DND-41 (cell line): ENCODE measurements around the gene RNF215.

Experiments
- ATAC-seq: fragments of 200-7000 bp; cut with Tn5 transposase; 3 replicates; pipeline ENCODE4 v1.9.1; 2021; ENCODE audit warnings: low read depth; ENCODE audit not compliant: insufficient read depth
- DNase-seq: peaks from one replicate; pipeline ENCODE4 v3.0.0-alpha.2; 2020
- H2AFZ ChIP-seq: 2 replicates; pipeline ENCODE4 v1.6.0; 2012; ENCODE audit warnings: low read depth, low read length
- H3K27ac ChIP-seq: 2 replicates; pipeline ENCODE4 v1.5.1; 2012; ENCODE audit warnings: low read length, inconsistent platforms
- H3K27me3 ChIP-seq: fragments of 200-600 bp; sonication (generic); 2 replicates; pipeline ENCODE4 v1.6.0; 2012; ENCODE audit warnings: low read length, mild to moderate bottlenecking, inconsistent platforms; ENCODE audit not compliant: insufficient read depth, poor library complexity
- H3K36me3 ChIP-seq: 2 replicates; pipeline ENCODE4 v1.5.1; 2012; ENCODE audit warnings: low read length, inconsistent platforms; ENCODE audit not compliant: insufficient read depth
- H3K4me1 ChIP-seq: 2 replicates; pipeline ENCODE4 v1.5.1; 2012; ENCODE audit warnings: mild to moderate bottlenecking, low read length; ENCODE audit not compliant: insufficient read depth
- H3K4me2 ChIP-seq: 2 replicates; pipeline ENCODE4 v1.6.0; 2012; ENCODE audit warnings: mild to moderate bottlenecking, moderate library complexity, low read length, inconsistent platforms; ENCODE audit not compliant: insufficient read depth
- H3K4me3 ChIP-seq, 2 experiments: fragments of 200-600 bp in 1 of 2; shearing (Covaris generic) in 1 of 2; 2 replicates each; pipeline ENCODE4 v1.5.1; 2012 to 2016; ENCODE audit warnings: inconsistent platforms in 2 of 2, low read length in 2 of 2, mild to moderate bottlenecking in 2 of 2, low read depth in 1 of 2, moderate library complexity in 1 of 2
- H3K79me2 ChIP-seq: 2 replicates; pipeline ENCODE4 v1.6.0; 2012; ENCODE audit warnings: low read length, inconsistent platforms; ENCODE audit not compliant: insufficient read depth
- H3K9ac ChIP-seq: 2 replicates; pipeline ENCODE4 v1.6.0; 2012; ENCODE audit warnings: low read depth, mild to moderate bottlenecking, inconsistent platforms, low read length, moderate library complexity
- H3K9me3 ChIP-seq: 2 replicates; pipeline ENCODE4 v1.5.1; 2012; ENCODE audit warnings: low read length, moderate library complexity, mild to moderate bottlenecking, inconsistent platforms; ENCODE audit not compliant: insufficient read depth, severe bottlenecking
- H4K20me1 ChIP-seq: 2 replicates; pipeline ENCODE4 v1.6.0; 2012; ENCODE audit warnings: low read length; ENCODE audit not compliant: insufficient read depth
- CTCF ChIP-seq: IDR thresholded peaks from 2 replicates; pipeline ENCODE4 v1.5.1; 2012; ENCODE audit warnings: borderline replicate concordance, low read length, moderate library complexity, mild to moderate bottlenecking; ENCODE audit not compliant: poor library complexity, severe bottlenecking; ENCODE audit errors: extremely low read depth
- EZH2 ChIP-seq: IDR thresholded peaks from 3 replicates; pipeline ENCODE4 v1.6.1; 2012; ENCODE audit warnings: borderline replicate concordance, low read depth, mild to moderate bottlenecking, moderate library complexity, low read length, inconsistent platforms; ENCODE audit not compliant: severe bottlenecking

Gene RNF215

GRCh38 chr22:30398685-30399680 is 11.8 kb upstream of the RNF215 start:
- no peak overlapping the region for H2AFZ ChIP-seq
- peak overlapping the region in 1 of 2 experiments; percentile 56; a peak in 3 of 4 replicates for H3K4me3 ChIP-seq
- no peak for TF ChIP-seq CTCF
- TF ChIP-seq EZH2 = no peak
- H3K4me1 ChIP-seq = peaks cover 41% of the 10 kb centered on the region
- H3K36me3 ChIP-seq = peaks cover 30% of the 10 kb centered on the region
- peak; percentile 85 for DNase-seq
- peaks cover 24% of the 10 kb centered on the region for H4K20me1 ChIP-seq
- H3K4me2 ChIP-seq = peak overlapping the region; percentile 69
- peak overlapping the region; percentile 74 for H3K27ac ChIP-seq
- H3K79me2 ChIP-seq = peaks cover 58% of the 10 kb centered on the region
- peak; percentile 82 for ATAC-seq
- no peaks in the 10 kb centered on the region for H3K27me3 ChIP-seq
- no peaks in the 10 kb centered on the region for H3K9me3 ChIP-seq
- H3K9ac ChIP-seq = peak overlapping the region; percentile 67

GRCh38 chr22:30397656-30398635 is 10.7 kb upstream of the RNF215 start:
- Histone ChIP-seq H3K79me2 (peaks cover 52% of the 10 kb centered on the region), H3K9ac (peak overlapping the region; percentile 67), H2AFZ (peak overlapping the region; percentile 70; the same call in 1 of the 2 replicates), H3K36me3 (peaks cover 24% of the 10 kb centered on the region), H4K20me1 (peaks cover 19% of the 10 kb centered on the region; the same call in 1 of the 2 replicates), H3K27me3 (no peaks in the 10 kb centered on the region), H3K4me3 (peak overlapping the region; percentile 41 to 56; a peak in 3 of 4 replicates), H3K4me2 (peak overlapping the region; percentile 69), H3K27ac (peak overlapping the region; percentile 74), H3K9me3 (no peaks in the 10 kb centered on the region), H3K4me1 (peaks cover 48% of the 10 kb centered on the region)
- ATAC-seq (no peak; the same call in 2 of the 3 replicates), DNase-seq (peak; percentile 33)
- TF ChIP-seq CTCF = no peak
- TF ChIP-seq EZH2 = no peak

- H3K9ac ChIP-seq = peak within 1 kb of the TSS; percentile 67
- no peaks in the 10 kb centered on the region for H3K9me3 ChIP-seq
- peaks cover 16% of the 10 kb centered on the region for H3K36me3 ChIP-seq
- peaks cover 57% of the 10 kb centered on the region for H3K4me1 ChIP-seq
- peak within 1 kb of the TSS; percentile 69 for H3K4me2 ChIP-seq
- peaks cover 48% of the 10 kb centered on the region for H3K79me2 ChIP-seq
- TF ChIP-seq EZH2 (no peak), CTCF (no peak)
- peaks cover 16% of the 10 kb centered on the region; the same call in 1 of the 2 replicates for H4K20me1 ChIP-seq
- peak within 1 kb of the TSS; percentile 74 for H3K27ac ChIP-seq
- peak; percentile 76 for ATAC-seq
- H3K27me3 ChIP-seq = no peaks in the 10 kb centered on the region
- H2AFZ ChIP-seq = peak within 1 kb of the TSS; percentile 70
- DNase-seq = peak; percentile 83
- peak within 1 kb of the TSS; percentile 41 to 56; a peak in 3 of 4 replicates for H3K4me3 ChIP-seq
These were observed 9.9 kb upstream of the RNF215 start, which contains the start of gene SEC14L2 for GRCh38 chr22:30396871-30397655. SEC14L2 (plus strand) TSS chr22:30397018; CDS start chr22:30397117, 99 bp downstream.
